ENCODE measurements around the gene H6PD.
"Not testable (repeated sequence)": the region's sequence is repeated elsewhere in the genome, so short reads cannot be mapped to it uniquely, and the experiment has no call there.

The H6PD gene

GRCh38 chr1:9294405-9294773 is 59.8 kb downstream of the H6PD start:
- no peak overlapping the region for H3K9ac ChIP-seq (ENCODE audit: low read depth, low read length)
- H3K27ac ChIP-seq (ENCODE audit: low read depth, low read length), result no peak overlapping the region
- H3K36me3 ChIP-seq (ENCODE audit: insufficient read depth, low read length), result no peaks in the 10 kb centered on the region
- H3K9me3 ChIP-seq (ENCODE audit: insufficient read depth, low read depth, low read length), result no peaks in the 10 kb centered on the region
- WGBS, result 84% methylated on average over 5 of the region's 6 CpGs
- H3K4me1 ChIP-seq (ENCODE audit: insufficient read depth, low read length), result no peaks in the 10 kb centered on the region
- peaks cover 22% of the 10 kb centered on the region for H3K27me3 ChIP-seq (ENCODE audit: insufficient read depth, low read length)
- H3K4me3 ChIP-seq (ENCODE audit: low read length), result peak overlapping the region; percentile 51; the same call in 1 of the 2 replicates

DNA sequence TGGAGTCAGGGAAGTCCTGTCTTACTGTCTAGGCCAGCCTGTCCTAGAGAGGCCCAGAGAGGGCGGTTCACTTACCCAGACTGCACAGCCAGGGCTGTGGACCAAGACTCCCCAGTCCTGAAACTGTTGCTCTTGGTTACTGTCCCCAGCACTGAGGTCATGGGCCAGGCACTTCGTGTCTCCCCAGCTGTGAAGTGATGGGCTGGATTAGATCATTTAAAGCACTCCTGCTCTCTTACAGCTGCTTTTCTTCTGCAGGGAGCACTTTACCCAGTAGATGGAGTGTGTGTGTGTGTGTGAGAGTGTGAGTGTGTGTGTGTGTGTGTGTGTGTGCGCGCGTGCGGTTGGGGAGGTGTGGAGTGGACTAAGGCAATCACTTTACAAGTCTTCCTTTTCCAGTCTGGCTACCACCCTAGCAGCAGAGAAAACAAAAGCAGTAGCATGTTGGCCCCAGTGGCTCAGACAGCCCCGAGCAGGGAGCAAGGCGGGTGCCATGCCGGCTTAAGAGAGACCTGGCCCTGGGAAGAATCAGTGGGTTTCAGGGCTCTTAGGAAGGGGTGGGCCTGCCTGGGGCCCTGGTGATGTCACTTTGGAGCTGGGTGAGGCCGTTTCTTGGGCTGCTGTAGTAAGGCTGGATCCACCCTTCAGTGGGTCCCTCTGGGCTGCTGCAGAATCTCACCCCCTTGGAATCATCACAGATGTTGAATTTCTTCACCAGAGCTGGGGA is 60.5 kb downstream of the H6PD start:
- Histone ChIP-seq H3K9ac (ENCODE audit: low read depth, low read length) (no peak overlapping the region), H3K36me3 (ENCODE audit: insufficient read depth, low read length) (no peaks in the 10 kb centered on the region), H3K27ac (ENCODE audit: low read depth, low read length) (no peak overlapping the region), H3K4me1 (ENCODE audit: insufficient read depth, low read length) (no peaks in the 10 kb centered on the region), H3K27me3 (ENCODE audit: insufficient read depth, low read length) (peaks cover 22% of the 10 kb centered on the region), H3K9me3 (ENCODE audit: insufficient read depth, low read depth, low read length) (no peaks in the 10 kb centered on the region), H3K4me3 (ENCODE audit: low read length) (no peak overlapping the region)
- WGBS, result 75% methylated on average over 10 of the region's 10 CpGs

DNA sequence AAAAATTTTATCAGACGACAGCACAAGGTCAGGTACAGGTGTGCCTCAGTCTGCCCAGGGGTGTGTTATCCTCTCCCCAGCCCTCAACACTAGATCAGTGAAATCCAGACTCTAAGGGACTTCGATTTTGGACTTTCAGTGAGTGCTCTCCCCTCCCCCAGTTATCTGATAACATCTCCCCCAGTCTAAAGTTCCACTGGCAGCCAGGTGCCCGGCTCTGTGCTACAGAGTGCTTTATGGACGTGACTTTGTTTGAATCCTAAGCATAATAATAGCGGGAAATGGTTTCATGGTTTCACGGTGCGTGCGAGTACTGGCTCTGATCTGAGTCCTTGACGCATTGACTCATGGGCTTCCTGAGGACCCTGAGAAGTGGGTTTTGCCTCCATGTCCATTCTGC is 61.3 kb downstream of the H6PD start:
- H3K27me3 ChIP-seq (ENCODE audit: insufficient read depth, low read length), result peaks cover 22% of the 10 kb centered on the region
- no peaks in the 10 kb centered on the region for H3K4me1 ChIP-seq (ENCODE audit: insufficient read depth, low read length)
- no peak overlapping the region for H3K9ac ChIP-seq (ENCODE audit: low read depth, low read length)
- no peak overlapping the region for H3K4me3 ChIP-seq (ENCODE audit: low read length)
- WGBS, result 88% methylated on average over 9 of the region's 9 CpGs
- no peaks in the 10 kb centered on the region for H3K9me3 ChIP-seq (ENCODE audit: insufficient read depth, low read depth, low read length)
- no peaks in the 10 kb centered on the region for H3K36me3 ChIP-seq (ENCODE audit: insufficient read depth, low read length)
- no peak overlapping the region for H3K27ac ChIP-seq (ENCODE audit: low read depth, low read length)

- Histone ChIP-seq H3K36me3 (ENCODE audit: insufficient read depth, low read length) (no peaks in the 10 kb centered on the region), H3K4me3 (ENCODE audit: low read length) (no peak overlapping the region), H3K27me3 (ENCODE audit: insufficient read depth, low read length) (peaks cover 18% of the 10 kb centered on the region), H3K27ac (ENCODE audit: low read depth, low read length) (no peak overlapping the region), H3K9ac (ENCODE audit: low read depth, low read length) (no peak overlapping the region), H3K4me1 (ENCODE audit: insufficient read depth, low read length) (no peaks in the 10 kb centered on the region), H3K9me3 (ENCODE audit: insufficient read depth, low read depth, low read length) (no peaks in the 10 kb centered on the region)
- WGBS, result 89% methylated on average over 6 of the region's 6 CpGs
Measured at GRCh38 chr1:9296850-9297249, 62.3 kb downstream of the H6PD start.

GRCh38 chr1:9297831-9298230 is 63.3 kb downstream of the H6PD start:
- Histone ChIP-seq H3K27me3 (ENCODE audit: insufficient read depth, low read length) (peaks cover 13% of the 10 kb centered on the region), H3K36me3 (ENCODE audit: insufficient read depth, low read length) (no peaks in the 10 kb centered on the region), H3K9ac (ENCODE audit: low read depth, low read length) (no peak overlapping the region), H3K27ac (ENCODE audit: low read depth, low read length) (no peak overlapping the region), H3K9me3 (ENCODE audit: insufficient read depth, low read depth, low read length) (no peaks in the 10 kb centered on the region), H3K4me3 (ENCODE audit: low read length) (no peak overlapping the region), H3K4me1 (ENCODE audit: insufficient read depth, low read length) (no peaks in the 10 kb centered on the region)
- 65% methylated on average over 8 of the region's 9 CpGs for WGBS

DNA sequence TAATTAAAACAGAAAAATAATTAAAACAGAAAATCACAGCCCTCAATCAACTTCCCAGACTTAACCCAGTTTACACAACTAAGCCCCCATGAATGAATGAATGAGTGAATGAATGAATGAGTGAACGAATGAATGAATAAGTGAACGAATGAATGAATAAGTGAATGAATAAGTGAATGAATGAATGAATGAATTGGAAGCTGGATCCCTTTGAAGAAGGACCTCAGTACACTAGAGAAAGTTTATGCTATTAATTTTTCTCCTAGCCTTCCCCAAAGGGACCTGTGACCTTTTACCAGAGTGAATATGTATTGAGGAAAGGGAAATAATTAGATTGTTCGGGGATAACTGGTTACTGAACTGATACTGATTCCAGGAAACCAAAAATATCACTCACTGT is 63.7 kb downstream of the H6PD start:
- Histone ChIP-seq H3K4me1 (ENCODE audit: insufficient read depth, low read length) (no peaks in the 10 kb centered on the region), H3K36me3 (ENCODE audit: insufficient read depth, low read length) (no peaks in the 10 kb centered on the region), H3K9me3 (ENCODE audit: insufficient read depth, low read depth, low read length) (no peaks in the 10 kb centered on the region), H3K27ac (ENCODE audit: low read depth, low read length) (no peak overlapping the region), H3K9ac (ENCODE audit: low read depth, low read length) (no peak overlapping the region), H3K27me3 (ENCODE audit: insufficient read depth, low read length) (peaks cover 13% of the 10 kb centered on the region), H3K4me3 (ENCODE audit: low read length) (no peak overlapping the region)
- 0% methylated on average over 3 of the region's 3 CpGs for WGBS

DNA sequence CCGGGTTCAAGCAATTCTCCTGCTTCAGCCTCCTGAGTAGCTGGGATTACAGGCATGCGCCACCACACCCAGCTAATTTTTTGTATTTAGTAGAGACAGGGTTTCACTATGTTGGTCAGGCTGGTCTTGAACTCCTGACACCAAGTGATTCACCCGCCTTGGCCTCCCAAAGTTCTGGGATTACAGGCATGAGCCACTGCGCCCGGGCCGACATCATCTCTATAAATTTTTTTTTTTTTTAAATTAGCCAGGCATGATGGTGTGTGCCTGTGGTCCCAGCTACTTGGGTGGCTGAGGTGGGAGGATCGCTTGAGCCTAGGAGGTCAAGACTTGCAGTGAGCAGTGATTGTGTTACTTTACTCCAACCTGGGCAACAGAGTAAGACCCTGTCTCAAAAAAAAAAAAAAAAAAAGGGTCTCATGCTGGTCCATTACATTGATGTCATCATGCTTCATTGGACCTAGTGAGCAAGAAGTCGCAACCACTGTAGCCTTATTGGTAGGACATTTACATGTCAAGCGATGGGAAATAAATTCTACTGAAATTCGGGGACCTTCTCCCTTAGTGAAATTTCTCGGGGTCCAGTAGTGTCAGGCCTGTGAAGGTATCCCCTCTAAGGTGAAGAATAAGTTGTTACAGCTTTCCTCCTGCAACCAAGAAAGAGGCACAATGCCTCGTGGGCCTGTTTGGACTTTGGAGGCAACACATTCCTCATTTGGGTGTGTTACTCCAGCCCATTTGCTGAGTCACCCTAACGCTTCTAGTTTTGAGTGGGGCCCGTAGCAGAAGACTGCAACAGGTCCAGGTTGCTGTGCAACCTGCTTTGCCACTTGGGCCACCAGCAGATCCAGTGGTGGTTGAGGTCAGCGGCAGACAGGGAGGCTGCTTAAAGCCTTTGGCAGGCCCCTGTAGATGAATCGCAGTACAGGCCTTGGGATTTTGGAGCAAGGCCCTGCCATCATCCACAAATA is 65.3 kb downstream of the H6PD start:
- H3K27me3 ChIP-seq (ENCODE audit: insufficient read depth, low read length); H3K36me3 ChIP-seq (ENCODE audit: insufficient read depth, low read length); H3K9me3 ChIP-seq (ENCODE audit: insufficient read depth, low read depth, low read length); H3K9ac ChIP-seq (ENCODE audit: low read depth, low read length); H3K27ac ChIP-seq (ENCODE audit: low read depth, low read length); H3K4me3 ChIP-seq (ENCODE audit: low read length); H3K4me1 ChIP-seq (ENCODE audit: insufficient read depth, low read length): not testable (repeated sequence)
- 94% methylated on average over 14 of the region's 16 CpGs for WGBS

- H3K36me3 ChIP-seq (ENCODE audit: insufficient read depth, low read length), result no peaks in the 10 kb centered on the region
- no peaks in the 10 kb centered on the region for H3K4me1 ChIP-seq (ENCODE audit: insufficient read depth, low read length)
- H3K9ac ChIP-seq (ENCODE audit: low read depth, low read length), result no peak overlapping the region
- no peaks in the 10 kb centered on the region for H3K27me3 ChIP-seq (ENCODE audit: insufficient read depth, low read length)
- H3K27ac ChIP-seq (ENCODE audit: low read depth, low read length), result no peak overlapping the region
- H3K9me3 ChIP-seq (ENCODE audit: insufficient read depth, low read depth, low read length), result no peaks in the 10 kb centered on the region
- WGBS, result 90% methylated on average over 6 of the region's 6 CpGs
- no peak overlapping the region for H3K4me3 ChIP-seq (ENCODE audit: low read length)
Measured at GRCh38 chr1:9300573-9300972, 66.0 kb downstream of the H6PD start.

DNA sequence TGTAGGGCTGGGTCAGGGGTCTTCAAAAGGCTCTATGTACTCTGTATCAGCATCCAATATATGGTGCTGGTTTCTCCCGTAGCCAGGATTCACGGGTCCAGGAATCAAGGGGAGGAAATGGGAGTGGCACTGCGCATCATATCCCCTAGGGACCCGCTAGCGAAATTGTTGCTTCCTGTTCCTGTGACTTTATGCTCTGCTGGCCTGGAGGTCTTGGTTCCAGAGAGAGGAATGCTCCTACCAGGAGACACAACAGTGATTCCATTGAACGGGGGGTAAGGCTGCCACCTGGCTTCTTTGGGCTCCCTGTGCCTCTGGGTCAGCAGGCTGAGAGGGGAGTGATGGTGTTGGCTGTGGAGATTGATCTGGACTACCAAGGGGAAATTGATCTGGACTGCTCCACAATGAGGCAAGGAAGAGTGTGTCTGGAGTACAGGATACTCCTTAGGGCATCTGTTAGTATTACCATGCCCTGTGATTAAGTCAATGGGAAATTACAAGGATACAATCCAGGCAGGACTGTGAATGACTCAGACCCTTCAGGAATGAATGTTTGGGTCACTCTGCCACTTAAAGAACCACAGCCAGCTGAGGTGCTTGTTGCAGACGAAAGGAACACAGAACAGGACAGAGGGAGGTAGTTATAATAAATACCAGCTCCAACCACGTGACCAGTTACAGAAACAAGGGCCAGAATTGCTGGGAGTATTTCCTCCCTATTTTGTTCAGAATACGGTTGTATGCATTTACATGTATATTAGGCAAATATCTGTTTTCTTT is 68.4 kb downstream of the H6PD start:
- H3K36me3 ChIP-seq (ENCODE audit: insufficient read depth, low read length), result no peaks in the 10 kb centered on the region
- H3K4me3 ChIP-seq (ENCODE audit: low read length), result no peak overlapping the region
- no peaks in the 10 kb centered on the region for H3K9me3 ChIP-seq (ENCODE audit: insufficient read depth, low read depth, low read length)
- H3K27ac ChIP-seq (ENCODE audit: low read depth, low read length), result no peak overlapping the region
- WGBS, result 75% methylated on average over 7 of the region's 9 CpGs
- H3K9ac ChIP-seq (ENCODE audit: low read depth, low read length), result no peak overlapping the region
- H3K27me3 ChIP-seq (ENCODE audit: insufficient read depth, low read length), result no peaks in the 10 kb centered on the region
- H3K4me1 ChIP-seq (ENCODE audit: insufficient read depth, low read length), result no peaks in the 10 kb centered on the region

DNA sequence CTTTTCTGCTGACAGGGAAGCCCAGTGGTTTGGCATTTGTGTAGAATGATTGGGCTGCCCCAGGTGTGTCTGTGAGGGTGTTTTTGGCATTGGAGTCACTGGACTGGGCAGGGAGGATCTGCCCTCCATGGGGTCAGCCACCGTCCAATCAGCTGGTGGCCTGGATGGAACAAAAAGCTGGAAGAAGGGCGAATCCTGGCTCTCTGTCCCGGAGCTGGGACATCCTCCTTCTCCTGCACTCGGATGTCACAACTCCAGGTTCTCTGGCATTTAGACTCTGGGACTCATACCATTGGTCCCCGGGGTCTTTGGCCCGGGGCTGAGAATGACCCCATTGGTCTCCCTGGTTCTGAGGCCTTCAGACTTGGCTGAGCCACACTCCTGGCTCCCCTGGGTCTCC is 69.3 kb downstream of the H6PD start:
- Histone ChIP-seq H3K4me3 (ENCODE audit: low read length) (no peak overlapping the region), H3K27ac (ENCODE audit: low read depth, low read length) (no peak overlapping the region), H3K36me3 (ENCODE audit: insufficient read depth, low read length) (no peaks in the 10 kb centered on the region), H3K27me3 (ENCODE audit: insufficient read depth, low read length) (no peaks in the 10 kb centered on the region), H3K9ac (ENCODE audit: low read depth, low read length) (no peak overlapping the region), H3K4me1 (ENCODE audit: insufficient read depth, low read length) (no peaks in the 10 kb centered on the region), H3K9me3 (ENCODE audit: insufficient read depth, low read depth, low read length) (no peaks in the 10 kb centered on the region)
- WGBS, result 91% methylated on average over 6 of the region's 6 CpGs

DNA sequence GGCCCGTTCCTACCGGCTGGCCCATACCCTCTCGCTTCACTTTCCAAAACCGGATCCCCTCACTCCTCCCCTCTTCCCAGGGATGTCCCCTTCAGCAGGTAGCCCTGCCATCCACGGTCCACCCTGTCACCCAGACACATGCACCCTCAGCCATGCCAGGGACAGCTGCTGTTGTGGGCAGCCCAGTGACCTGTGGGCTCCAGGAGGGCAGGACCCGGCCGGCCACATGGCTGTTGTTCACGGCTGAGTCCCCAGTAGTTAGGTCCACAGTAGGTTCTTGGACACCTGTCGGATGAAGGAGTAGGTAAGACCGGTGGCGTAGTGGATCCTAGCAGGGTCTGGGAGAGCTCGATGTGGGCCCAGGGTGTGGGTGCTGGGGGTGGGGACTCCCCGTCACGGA is 70.6 kb downstream of the H6PD start:
- Histone ChIP-seq H3K27me3 (ENCODE audit: insufficient read depth, low read length) (no peaks in the 10 kb centered on the region), H3K4me1 (ENCODE audit: insufficient read depth, low read length) (no peaks in the 10 kb centered on the region), H3K27ac (ENCODE audit: low read depth, low read length) (no peak overlapping the region), H3K36me3 (ENCODE audit: insufficient read depth, low read length) (no peaks in the 10 kb centered on the region), H3K9me3 (ENCODE audit: insufficient read depth, low read depth, low read length) (no peaks in the 10 kb centered on the region), H3K9ac (ENCODE audit: low read depth, low read length) (no peak overlapping the region), H3K4me3 (ENCODE audit: low read length) (no peak overlapping the region)
- 94% methylated on average over 14 of the region's 14 CpGs for WGBS
